OCI-LY1 (cell line): Measurements from ENCODE around the gene NEK4.

Experiments used
- H2AFZ ChIP-seq: fragments of 200-600 bp; sonication (generic), shearing (Covaris generic); 2 replicates; pipeline ENCODE4 v1.6.0; 2014; ENCODE audit warnings: antibody characterized with exemption, mild to moderate bottlenecking, low read length
- H3F3A ChIP-seq: fragments of 200-600 bp; sonication (generic), shearing (Covaris generic); 2 replicates; pipeline ENCODE4 v1.6.0; 2014; ENCODE audit warnings: mild to moderate bottlenecking, antibody characterized with exemption, low read length, moderate library complexity; ENCODE audit not compliant: insufficient read depth
- H3K27ac ChIP-seq: fragments of 200-600 bp; sonication (generic); 2 replicates; pipeline ENCODE4 v1.5.1; 2014; ENCODE audit warnings: low read length, mixed run types, mild to moderate bottlenecking, low read depth; ENCODE audit not compliant: poor library complexity, severe bottlenecking
- H3K27me3 ChIP-seq: fragments of 200-600 bp; sonication (generic); 2 replicates; pipeline ENCODE4 v1.6.0; 2014; ENCODE audit warnings: antibody characterized with exemption, mild to moderate bottlenecking, low read length, moderate library complexity; ENCODE audit not compliant: insufficient read depth
- H3K36me3 ChIP-seq: fragments of 200-600 bp; sonication (generic); 2 replicates; pipeline ENCODE4 v1.6.1; 2014; ENCODE audit warnings: mild to moderate bottlenecking, antibody characterized with exemption, low read length, moderate library complexity, mixed read lengths; ENCODE audit not compliant: insufficient read depth
- H3K4me1 ChIP-seq: fragments of 200-600 bp; sonication (generic); 2 replicates; pipeline ENCODE4 v1.5.1; 2014; ENCODE audit warnings: mild to moderate bottlenecking, low read length, moderate library complexity; ENCODE audit not compliant: insufficient read depth, severe bottlenecking
- H3K4me2 ChIP-seq: fragments of 200-600 bp; sonication (generic), shearing (Covaris generic); 2 replicates; pipeline ENCODE4 v1.6.1; 2014; ENCODE audit warnings: low read length
- H3K4me3 ChIP-seq: fragments of 200-600 bp; sonication (generic); 2 replicates; pipeline ENCODE4 v1.5.1; 2014; ENCODE audit warnings: low read length, low read depth, mild to moderate bottlenecking, mixed read lengths; ENCODE audit not compliant: poor library complexity, severe bottlenecking
- H3K79me2 ChIP-seq: fragments of 200-600 bp; shearing (Covaris generic); 2 replicates; pipeline ENCODE4 v1.6.1; 2016; ENCODE audit warnings: mixed run types, low read length, mixed read lengths; ENCODE audit not compliant: insufficient read depth
- H3K9ac ChIP-seq: fragments of 200-600 bp; sonication (generic), shearing (Covaris generic); 2 replicates; pipeline ENCODE4 v1.6.1; 2014; ENCODE audit warnings: mild to moderate bottlenecking, low read length, mixed read lengths
- H3K9me2 ChIP-seq: fragments of 200-600 bp; sonication (generic), shearing (Covaris generic); 2 replicates; pipeline ENCODE4 v1.6.1; 2014; ENCODE audit warnings: low read depth, mild to moderate bottlenecking, low read length, mixed read lengths
- H3K9me3 ChIP-seq: fragments of 200-600 bp; shearing (Covaris generic); 2 replicates; pipeline ENCODE4 v1.6.1; 2014; ENCODE audit warnings: low read length, mixed read lengths
- H4K20me1 ChIP-seq: fragments of 200-600 bp; sonication (generic), shearing (Covaris generic); 2 replicates; pipeline ENCODE4 v1.6.0; 2016; ENCODE audit warnings: mild to moderate bottlenecking, low read length; ENCODE audit not compliant: insufficient read depth
- EZH2 ChIP-seq: fragments of 200-600 bp; sonication (generic), shearing (Covaris generic); IDR thresholded peaks from 2 replicates; pipeline ENCODE4 v1.8.0; 2017; ENCODE audit warnings: borderline replicate concordance, mixed run types, mild to moderate bottlenecking, antibody characterized with exemption, low read length, moderate library complexity, mixed read lengths
- TF ChIP-seq, protein P1 (sequence below): fragments of 200-600 bp; sonication (generic), shearing (Covaris generic); IDR thresholded peaks from 2 replicates; pipeline ENCODE4 v1.5.1; 2017; ENCODE audit warnings: mild to moderate bottlenecking, antibody characterized with exemption, low read length, moderate library complexity, mixed read lengths

NEK4 gene

DNA sequence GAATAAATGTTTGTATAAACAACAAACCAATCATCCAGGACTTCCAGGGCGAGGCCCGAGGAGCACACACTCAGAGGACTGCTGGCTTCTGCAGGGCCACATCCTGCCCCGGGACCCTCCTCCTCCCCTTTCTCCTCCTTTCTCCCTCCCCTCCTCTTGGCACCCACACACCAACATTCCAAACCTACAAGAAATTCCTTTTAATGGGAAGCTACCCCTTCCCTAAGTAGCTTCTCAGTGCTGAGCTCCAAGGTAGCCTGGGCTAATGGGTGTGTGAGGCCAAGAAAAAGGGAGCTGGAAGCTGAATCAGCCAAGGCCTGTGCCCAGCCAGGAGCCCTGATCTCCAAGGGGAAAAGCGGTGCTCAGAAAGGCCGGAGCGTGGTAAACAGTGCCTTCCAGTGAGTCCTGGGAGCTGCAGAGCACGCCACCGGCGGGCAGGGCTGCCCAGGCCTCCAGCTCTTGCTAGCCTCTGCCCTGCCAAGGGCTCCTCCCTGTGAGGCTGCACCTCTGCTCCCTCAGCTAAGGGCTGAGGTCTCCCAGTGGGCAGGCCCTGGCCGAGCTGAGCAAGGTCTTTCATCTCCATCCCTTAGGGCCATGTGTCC lies 27.7 kb upstream of the NEK4 start:
- Histone ChIP-seq H3K4me1 (no peaks in the 10 kb centered on the region), H3K27me3 (no peaks in the 10 kb centered on the region; the same call in 1 of the 2 replicates)

GRCh38 chr3:52796411-52796810 lies 25.7 kb upstream of the NEK4 start:
- Histone ChIP-seq H3K36me3 (no peaks in the 10 kb centered on the region), H2AFZ (no peak overlapping the region), H3K27ac (no peak overlapping the region), H4K20me1 (no peaks in the 10 kb centered on the region), H3K9ac (no peak overlapping the region), H3K4me3 (no peak overlapping the region), H3K4me2 (no peak overlapping the region), H3K27me3 (no peaks in the 10 kb centered on the region; the same call in 1 of the 2 replicates), H3F3A (no peaks in the 10 kb centered on the region), H3K9me2 (no peaks in the 10 kb centered on the region), H3K4me1 (no peaks in the 10 kb centered on the region), H3K9me3 (no peaks in the 10 kb centered on the region), H3K79me2 (no peaks in the 10 kb centered on the region)
- no peak for TF ChIP-seq EZH2
- TF ChIP-seq, protein P1, sequence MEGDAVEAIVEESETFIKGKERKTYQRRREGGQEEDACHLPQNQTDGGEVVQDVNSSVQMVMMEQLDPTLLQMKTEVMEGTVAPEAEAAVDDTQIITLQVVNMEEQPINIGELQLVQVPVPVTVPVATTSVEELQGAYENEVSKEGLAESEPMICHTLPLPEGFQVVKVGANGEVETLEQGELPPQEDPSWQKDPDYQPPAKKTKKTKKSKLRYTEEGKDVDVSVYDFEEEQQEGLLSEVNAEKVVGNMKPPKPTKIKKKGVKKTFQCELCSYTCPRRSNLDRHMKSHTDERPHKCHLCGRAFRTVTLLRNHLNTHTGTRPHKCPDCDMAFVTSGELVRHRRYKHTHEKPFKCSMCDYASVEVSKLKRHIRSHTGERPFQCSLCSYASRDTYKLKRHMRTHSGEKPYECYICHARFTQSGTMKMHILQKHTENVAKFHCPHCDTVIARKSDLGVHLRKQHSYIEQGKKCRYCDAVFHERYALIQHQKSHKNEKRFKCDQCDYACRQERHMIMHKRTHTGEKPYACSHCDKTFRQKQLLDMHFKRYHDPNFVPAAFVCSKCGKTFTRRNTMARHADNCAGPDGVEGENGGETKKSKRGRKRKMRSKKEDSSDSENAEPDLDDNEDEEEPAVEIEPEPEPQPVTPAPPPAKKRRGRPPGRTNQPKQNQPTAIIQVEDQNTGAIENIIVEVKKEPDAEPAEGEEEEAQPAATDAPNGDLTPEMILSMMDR, result no peak

More for the DNA sequence above, 27.7 kb upstream of the NEK4 start:
- Histone ChIP-seq H2AFZ (no peak overlapping the region), H3F3A (no peaks in the 10 kb centered on the region), H3K9ac (no peak overlapping the region), H3K9me2 (no peaks in the 10 kb centered on the region), H3K79me2 (no peaks in the 10 kb centered on the region), H3K4me2 (no peak overlapping the region), H4K20me1 (no peaks in the 10 kb centered on the region), H3K4me3 (no peak overlapping the region), H3K36me3 (no peaks in the 10 kb centered on the region), H3K9me3 (no peaks in the 10 kb centered on the region), H3K27ac (no peak overlapping the region)
- no peak for TF ChIP-seq EZH2
- TF ChIP-seq, protein P1, result no peak

DNA sequence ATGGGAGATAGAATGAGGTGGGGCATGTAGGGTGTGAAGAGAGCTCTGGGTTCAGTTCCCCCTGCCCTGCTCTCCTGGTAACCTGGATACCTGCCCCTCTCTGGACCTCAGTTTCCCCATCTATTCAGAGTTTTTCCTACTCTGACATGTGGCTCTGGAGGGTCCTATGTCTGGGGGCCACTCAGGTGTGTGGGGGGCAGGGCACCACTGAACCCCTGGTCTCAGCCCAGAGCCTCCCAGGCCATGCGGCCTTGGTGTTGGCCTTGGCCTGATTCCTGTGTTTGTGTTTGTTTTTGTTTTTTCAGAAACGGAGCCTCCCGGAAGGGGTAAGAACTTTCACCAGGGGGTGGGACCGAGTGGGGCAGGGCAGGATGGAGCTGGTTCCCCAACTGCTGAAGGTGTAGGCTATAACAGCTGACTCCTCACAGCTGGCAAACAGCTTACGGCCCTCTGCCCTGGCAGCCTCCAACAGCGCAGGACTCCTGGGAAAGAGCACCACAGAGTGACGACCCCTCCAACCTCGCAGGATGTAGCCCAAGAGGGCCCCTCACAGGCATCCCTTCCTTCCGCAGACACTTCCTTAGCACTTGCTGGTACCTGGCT lies 24.7 kb upstream of the NEK4 start:
- no peaks in the 10 kb centered on the region for H3K9me3 ChIP-seq
- no peaks in the 10 kb centered on the region for H4K20me1 ChIP-seq
- no peaks in the 10 kb centered on the region for H3K79me2 ChIP-seq
- H3K4me2 ChIP-seq, result no peak overlapping the region
- H3K9me2 ChIP-seq, result no peaks in the 10 kb centered on the region
- H3K27me3 ChIP-seq, result no peaks in the 10 kb centered on the region; the same call in 1 of the 2 replicates
- H2AFZ ChIP-seq, result no peak overlapping the region
- H3K27ac ChIP-seq, result no peak overlapping the region
- no peaks in the 10 kb centered on the region for H3K36me3 ChIP-seq
- H3K4me3 ChIP-seq, result no peak overlapping the region
- no peaks in the 10 kb centered on the region for H3K4me1 ChIP-seq
- no peaks in the 10 kb centered on the region for H3F3A ChIP-seq
- TF ChIP-seq, protein P1, result no peak
- TF ChIP-seq EZH2, result no peak
- H3K9ac ChIP-seq, result no peak overlapping the region
